ENCODE results near the gene DCAKD. TPM values are rescaled to one million over a fixed set of nuclear protein-coding genes. Genes with fewer than 3 reads are reported as not detected.

DCAKD gene
- total and polyA plus RNA-seq, 2 of the 8 experiments (the other 6 are each of a cell fraction or from before 2014, with no cell fraction given), result 35.6 to 52.9 TPM

DNA sequence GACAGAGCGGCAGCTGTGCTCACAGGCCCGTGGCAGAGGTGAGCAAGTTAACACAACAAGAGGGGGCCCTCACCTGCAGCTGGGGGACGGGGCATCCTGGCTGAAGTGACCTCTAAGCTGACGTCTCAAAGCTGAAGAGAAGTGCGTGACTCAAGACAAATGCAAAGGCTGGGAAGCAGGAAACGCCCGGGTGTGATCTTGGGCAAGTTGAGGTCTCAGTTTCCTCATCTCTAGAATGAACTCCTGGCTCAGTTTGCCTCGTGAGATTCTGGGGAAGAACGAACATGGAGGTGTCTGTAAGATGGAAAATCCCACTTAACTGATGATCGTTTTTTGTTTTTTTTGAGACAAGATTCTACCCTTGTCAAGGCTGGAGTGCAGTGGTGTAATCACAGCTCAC is 43.2 kb downstream of the DCAKD start (continued):
- TF ChIP-seq RXRA (IDR thresholded peaks at IDR 0.05; ENCODE audit: insufficient read depth, low read depth, low read length) (no peak), JUND (IDR thresholded peaks at IDR 0.05; ENCODE audit: low read length) (no peak)
